CD4-positive, alpha-beta T cell (primary cell): ENCODE measurements around the gene RRP1B. TPM values are rescaled to one million over a fixed set of nuclear protein-coding genes. Genes with fewer than 3 reads are reported as not detected.

Source experiments
- ATAC-seq: fragments of 200-7000 bp; cut with Tn5 transposase; one replicate; pipeline ENCODE4 v1.10.0; 2022; ENCODE audit warnings: mild to moderate bottlenecking; ENCODE audit not compliant: poor library complexity
- CTCF ChIA-PET: fragments of 350-600 bp; sonication (Branson Sonifier 250); formaldehyde crosslinking; loops from one replicate; lab custom pipeline; 2021; ENCODE audit warnings: antibody characterized with exemption, inconsistent platforms; lab: Charles Lee
- POLR2A ChIA-PET: fragments of 350-600 bp; sonication (Branson Sonifier 250); formaldehyde crosslinking; loops from one replicate; lab custom pipeline; 2021; ENCODE audit warnings: antibody characterized with exemption, inconsistent platforms; lab: Charles Lee
- DNase-seq, 14 experiments: peaks; one replicate each; pipeline ENCODE4 v3.0.0-alpha.2; 2013 to 2020; ENCODE audit warnings: mixed read lengths in 2 of 14
- H3K27ac ChIP-seq, 2 donors: one replicate each; pipeline versions ENCODE4 v1.5.1 to v1.7.0; 2013; ENCODE audit warnings: low read length in 2 of 2, low read depth in 1 of 2, mild to moderate bottlenecking in 1 of 2
- H3K27me3 ChIP-seq, 2 experiments: 1 replicate in 1 of 2; 2 replicates in 1 of 2; pipeline versions ENCODE4 v1.6.1 to v1.7.0; 2013; ENCODE audit warnings: low read length in 2 of 2, control low read depth in 1 of 2, mild to moderate bottlenecking in 1 of 2, moderate library complexity in 1 of 2; ENCODE audit not compliant: insufficient read depth in 2 of 2, control insufficient read depth in 1 of 2
- H3K36me3 ChIP-seq: one replicate; pipeline ENCODE4 v1.6.1; 2013; ENCODE audit warnings: low read length, control low read depth; ENCODE audit not compliant: insufficient read depth
- H3K4me1 ChIP-seq: one replicate; pipeline ENCODE4 v1.6.1; 2013; ENCODE audit warnings: low read length, control low read depth; ENCODE audit not compliant: insufficient read depth
- H3K4me3 ChIP-seq: one replicate; pipeline ENCODE4 v1.5.1; 2013; ENCODE audit warnings: mild to moderate bottlenecking, low read length, moderate library complexity
- H3K9me3 ChIP-seq, 2 experiments: 1 replicate in 1 of 2; 2 replicates in 1 of 2; pipeline versions ENCODE4 v1.6.1 to v1.7.0; 2013; ENCODE audit warnings: low read length in 2 of 2, mild to moderate bottlenecking in 2 of 2, control low read depth in 1 of 2, moderate library complexity in 1 of 2; ENCODE audit not compliant: control insufficient read depth in 1 of 2, insufficient read depth in 1 of 2
- H3K27ac Mint-ChIP-seq: one replicate; pipeline ENCODE4 v1.8.0; 2020; ENCODE audit warnings: mixed read lengths
- H3K27me3 Mint-ChIP-seq: one replicate; pipeline ENCODE4 v1.8.0; 2021; ENCODE audit warnings: mixed read lengths
- H3K36me3 Mint-ChIP-seq: one replicate; pipeline ENCODE4 v1.8.0; 2021; ENCODE audit warnings: low read depth, mixed read lengths
- H3K4me1 Mint-ChIP-seq: one replicate; pipeline ENCODE4 v1.8.0; 2021; ENCODE audit warnings: low read depth, mixed read lengths
- H3K4me3 Mint-ChIP-seq: one replicate; pipeline ENCODE4 v1.8.0; 2020; ENCODE audit warnings: mild to moderate bottlenecking, mixed read lengths
- H3K9me3 Mint-ChIP-seq: one replicate; pipeline ENCODE4 v1.8.0; 2020; ENCODE audit warnings: mixed read lengths
- CTCF ChIP-seq: fragments of 200-600 bp; IDR thresholded peaks from one replicate; pipeline ENCODE4 v1.8.0; 2022; ENCODE audit warnings: antibody characterized with exemption, mild to moderate bottlenecking
- intact Hi-C, 2 experiments: fragments of 100-400 bp; cut with DNase I in 1 of 2; cut with micrococcal nuclease in 1 of 2; formaldehyde crosslinking; loops; one replicate each; pipeline versions ENCODE4 v1.15.1 to v1.9.0; 2023 to 2025; cut with DNase I, micrococcal nuclease
- total RNA-seq, 174 experiments: library from RNA in 2 of 174; stranded (reverse) in 2 of 174; gene quantifications; one replicate each; pipeline ENCODE4 v1.2.3 and lab custom pipeline; 2021 to 2026

Gene RRP1B
- total RNA-seq, 2 experiments from 2014 or later = 18.6 to 19.2 TPM

GRCh38 chr21:43626390-43626789 is 33.0 kb upstream of the RRP1B start:
- H3K27ac Mint-ChIP-seq = no peak overlapping the region
- Histone ChIP-seq H3K27me3 (no peaks in the 10 kb centered on the region), H3K4me1 (no peaks in the 10 kb centered on the region), H3K27ac (no peak overlapping the region), H3K4me3 (no peak overlapping the region), H3K9me3 (no peaks in the 10 kb centered on the region), H3K36me3 (no peaks in the 10 kb centered on the region)
- TF ChIP-seq CTCF = no peak
- no peaks in the 10 kb centered on the region for H3K36me3 Mint-ChIP-seq
- H3K27me3 Mint-ChIP-seq = no peaks in the 10 kb centered on the region
- H3K4me3 Mint-ChIP-seq = no peak overlapping the region
- intact Hi-C loops = no loop called here
- DNase-seq (no peak), ATAC-seq (no peak)
- CTCF ChIA-PET = no interaction called here
- POLR2A ChIA-PET = no interaction called here
- H3K9me3 Mint-ChIP-seq = no peaks in the 10 kb centered on the region
- H3K4me1 Mint-ChIP-seq = no peaks in the 10 kb centered on the region

- Mint-ChIP-seq H3K4me3 (no peak overlapping the region), H3K36me3 (no peaks in the 10 kb centered on the region), H3K27ac (no peak overlapping the region), H3K9me3 (no peaks in the 10 kb centered on the region), H3K4me1 (no peaks in the 10 kb centered on the region), H3K27me3 (no peaks in the 10 kb centered on the region)
- Histone ChIP-seq H3K9me3 (no peaks in the 10 kb centered on the region), H3K36me3 (no peaks in the 10 kb centered on the region), H3K4me3 (no peak overlapping the region), H3K4me1 (no peaks in the 10 kb centered on the region), H3K27ac (no peak overlapping the region), H3K27me3 (no peaks in the 10 kb centered on the region)
- TF ChIP-seq CTCF = no peak
- ChIA-PET CTCF (no interaction called here), POLR2A (no interaction called here)
- DNase-seq (no peak), ATAC-seq (no peak)
- intact Hi-C loops = no loop called here
Measured at GRCh38 chr21:43627527-43627926, 31.8 kb upstream of the RRP1B start.

GRCh38 chr21:43631411-43632107 is 27.8 kb upstream of the RRP1B start:
- Mint-ChIP-seq H3K36me3 (no peaks in the 10 kb centered on the region), H3K4me1 (no peaks in the 10 kb centered on the region), H3K27me3 (no peaks in the 10 kb centered on the region), H3K4me3 (no peak overlapping the region), H3K27ac (no peak overlapping the region), H3K9me3 (no peaks in the 10 kb centered on the region)
- TF ChIP-seq CTCF = no peak
- POLR2A ChIA-PET = no interaction called here
- CTCF ChIA-PET = no interaction called here
- ATAC-seq (no peak), DNase-seq (no peak)
- Histone ChIP-seq H3K27ac (no peak overlapping the region), H3K27me3 (no peaks in the 10 kb centered on the region), H3K36me3 (no peaks in the 10 kb centered on the region), H3K9me3 (no peaks in the 10 kb centered on the region), H3K4me1 (no peaks in the 10 kb centered on the region), H3K4me3 (no peak overlapping the region)
- intact Hi-C loops = no loop called here
